HCT116 (cell line): Measurements from ENCODE around the gene S100A2. TPM values are rescaled to one million over a fixed set of nuclear protein-coding genes. Genes with fewer than 3 reads are reported as not detected.
A peak's percentile ranks its signal among the peaks of the same experiment; 100 is the strongest.

Source experiments
- ATAC-seq: fragments of 200-7000 bp; cut with Tn5 transposase; 2 replicates; pipeline ENCODE4 v1.9.1; 2020; ENCODE audit warnings: mild to moderate bottlenecking, moderate library complexity
- Bru-seq: library from RNA; stranded (reverse); fragments of 400-500 nt; gene quantifications from one replicate; lab custom pipeline; 2021; lab: Mats Ljungman, UMichigan
- BruChase-seq, 2 experiments: library from RNA; stranded (reverse); fragments of 400-500 nt; gene quantifications; one replicate each; lab custom pipeline; 2021; lab: Mats Ljungman, UMichigan
- BruUV-seq: library from RNA; stranded (reverse); fragments of 400-500 nt; replicated peaks from 2 replicates; lab custom pipeline; 2021; lab: Mats Ljungman, UMichigan
- CTCF ChIA-PET: fragments of 300-600 bp; sonication (Branson Sonifier 250); formaldehyde crosslinking; loops from one replicate; lab custom pipeline; 2021; ENCODE audit warnings: antibody characterized with exemption; lab: Charles Lee
- POLR2A ChIA-PET: fragments of 300-600, 350-600 bp; sonication (Branson Sonifier 250); formaldehyde crosslinking; loops from one replicate; lab custom pipeline; 2021; ENCODE audit warnings: antibody characterized with exemption; lab: Charles Lee
- RAD21 ChIA-PET, 2 experiments: fragments of 300-600 bp; sonication (Branson Sonifier 250); formaldehyde crosslinking; loops; one replicate each; lab custom pipeline; 2023; ENCODE audit warnings: low total read pairs in 2 of 2; ENCODE audit not compliant: uncharacterized antibody in 2 of 2, unreplicated experiment in 2 of 2, low non-redundant PET in 1 of 2; lab: Charles Lee
- DNase-seq: peaks from one replicate; pipeline ENCODE4 v3.0.0-alpha.2; 2010; ENCODE audit warnings: low read depth, low spot score
- H2AFZ ChIP-seq: fragments of 200-600 bp; shearing (Covaris generic), sonication (generic); 2 replicates; pipeline ENCODE4 v1.6.1; 2017; ENCODE audit warnings: low read depth, mixed run types, mixed read lengths, antibody characterized with exemption, low read length; ENCODE audit not compliant: poor library complexity, severe bottlenecking
- H3K27ac ChIP-seq: 2 replicates; pipeline ENCODE4 v1.5.1; 2012; ENCODE audit warnings: low read depth, low read length
- H3K27me3 ChIP-seq: fragments of 200-600 bp; sonication (generic); 2 replicates; pipeline ENCODE4 v1.6.1; 2016; ENCODE audit warnings: mixed run types, low read length, mixed read lengths; ENCODE audit not compliant: insufficient read depth
- H3K36me3 ChIP-seq, 2 experiments: fragments of 200-500 bp in 1 of 2; fragments of 200-600 bp in 1 of 2; sonication (Bioruptor generic) in 1 of 2; sonication (generic) in 1 of 2; 2 replicates each; pipeline versions ENCODE4 v1.5.1 to v1.6.1; 2014 to 2016; ENCODE audit warnings: low read length in 2 of 2, inconsistent platforms in 1 of 2, mixed read lengths in 1 of 2, mixed run types in 1 of 2; ENCODE audit not compliant: insufficient read depth in 2 of 2, control insufficient read depth in 1 of 2
- H3K4me1 ChIP-seq, 2 experiments: fragments of 200-600 bp in 1 of 2; sonication (generic) in 1 of 2; 2 replicates each; pipeline versions ENCODE4 v1.5.1 to v1.6.1; 2012 to 2017; ENCODE audit warnings: low read length in 2 of 2, inconsistent platforms in 1 of 2, mild to moderate bottlenecking in 1 of 2, mixed read lengths in 1 of 2, mixed run types in 1 of 2, moderate library complexity in 1 of 2; ENCODE audit not compliant: insufficient read depth in 2 of 2, control insufficient read depth in 1 of 2
- H3K4me2 ChIP-seq: fragments of 200-600 bp; sonication (generic); 2 replicates; pipeline ENCODE4 v1.6.1; 2017; ENCODE audit warnings: mixed run types, low read length, mixed read lengths
- H3K4me3 ChIP-seq, 2 experiments: fragments of 200-600 bp in 1 of 2; sonication (generic) in 1 of 2; replicated peaks in 1 of 2; 2 replicates each; pipeline ENCODE4 v1.5.1; 2011 to 2016; ENCODE audit warnings: low read length in 2 of 2, control low read depth in 1 of 2, low read depth in 1 of 2, mild to moderate bottlenecking in 1 of 2, mixed read lengths in 1 of 2, mixed run types in 1 of 2
- H3K79me2 ChIP-seq: fragments of 200-600 bp; sonication (generic); 2 replicates; pipeline ENCODE4 v1.6.1; 2017; ENCODE audit warnings: mild to moderate bottlenecking, mixed run types, low read length, moderate library complexity, mixed read lengths; ENCODE audit not compliant: insufficient read depth
- H3K9ac ChIP-seq: fragments of 200-600 bp; sonication (generic); 2 replicates; pipeline ENCODE4 v1.6.1; 2016; ENCODE audit warnings: low read length, mixed read lengths
- H3K9me2 ChIP-seq: fragments of 200-600 bp; sonication (generic), shearing (Covaris generic); 2 replicates; pipeline ENCODE4 v1.6.1; 2017; ENCODE audit warnings: mixed run types, mild to moderate bottlenecking, moderate library complexity; ENCODE audit not compliant: insufficient read depth
- H3K9me3 ChIP-seq, 2 experiments: fragments of 200-500 bp in 1 of 2; fragments of 200-600 bp in 1 of 2; sonication (Bioruptor generic) in 1 of 2; sonication (generic) in 1 of 2; 2 replicates each; pipeline ENCODE4 v1.6.1; 2014 to 2017; ENCODE audit warnings: low read length in 2 of 2, mixed read lengths in 2 of 2, inconsistent platforms in 1 of 2, low read depth in 1 of 2, mild to moderate bottlenecking in 1 of 2, mixed run types in 1 of 2, moderate library complexity in 1 of 2; ENCODE audit not compliant: control insufficient read depth in 1 of 2, insufficient read depth in 1 of 2
- H4K20me1 ChIP-seq: fragments of 200-600 bp; sonication (generic), shearing (Covaris generic); 2 replicates; pipeline ENCODE4 v1.6.1; 2017; ENCODE audit warnings: mixed run types, mild to moderate bottlenecking, moderate library complexity; ENCODE audit not compliant: insufficient read depth
- POLR2AphosphoS5 ChIP-seq: IDR thresholded peaks from 2 replicates; pipeline ENCODE4 v1.6.1; 2011; ENCODE audit warnings: mild to moderate bottlenecking, low read depth, low read length, moderate library complexity
- SRF ChIP-seq: IDR thresholded peaks from 2 replicates; pipeline ENCODE4 v1.6.1; 2012; ENCODE audit warnings: low read depth
- YY1 ChIP-seq: IDR thresholded peaks from 2 replicates; pipeline ENCODE4 v1.6.1; 2011; ENCODE audit warnings: low read length, low read depth, moderate library complexity, mild to moderate bottlenecking; ENCODE audit not compliant: insufficient replicate concordance; ENCODE audit errors: extremely low read depth
- ZBTB33 ChIP-seq: IDR thresholded peaks from 2 replicates; pipeline ENCODE4 v1.6.1; 2011; ENCODE audit warnings: mild to moderate bottlenecking, low read length, moderate library complexity; ENCODE audit not compliant: insufficient replicate concordance; ENCODE audit errors: extremely low read depth
- ZFX ChIP-seq: fragments of 450-650 bp; IDR thresholded peaks from 2 replicates; pipeline ENCODE4 v1.6.1; 2017
- intact Hi-C: fragments of 100-400 bp; cut with micrococcal nuclease; formaldehyde crosslinking; loops from 2 replicates; pipeline ENCODE4 v1.10.0; 2022
- long read RNA-seq: library from polyadenylated mRNA; unstranded; transcript quantifications from one replicate; pipeline ENCODE4 v2.0.0, GENCODE V29; 2021; ENCODE audit not compliant: unreplicated experiment
- polyA plus RNA-seq: library from polyadenylated mRNA; unstranded; fragments of >200 nt; gene quantifications from 2 replicates; pipeline ENCODE4 v1.2.1, GENCODE V29; 2012; ENCODE audit warnings: missing spikeins
- total RNA-seq: library from RNA; stranded (reverse); gene quantifications from one replicate; pipeline ENCODE4 v1.2.1, GENCODE V29; 2021; ENCODE audit not compliant: unreplicated experiment

The S100A2 gene
- 24.8 TPM for total RNA-seq
- polyA plus RNA-seq = 62.5 and 80.9 TPM in 2 replicates
- Bru-seq, nascent RNA = percentile 56 among the genes with signal in this experiment
- BruChase-seq, experiment 1, labeled RNA remaining after a 6-hour chase = percentile 75 among the genes with signal in this experiment
- BruChase-seq, experiment 2, labeled RNA remaining after a 2-hour chase = percentile 59 among the genes with signal in this experiment
- long read RNA-seq, transcript S100A2-205 (2 exons, 752 nt) = major isoform, 14 of 29 reads
- long read RNA-seq, transcript S100A2-202 (3 exons, 998 nt) = minor isoform, 10 of 29 reads
- long read RNA-seq, partial matches to known transcripts = 2 of 29 reads
- long read RNA-seq, other reads (novel, unspliced or antisense) = 2 of 29 reads

GRCh38 chr1:153565529-153566374 lies at the start of gene S100A2:
Gene S100A2 (minus strand): TSS chr1:153565844. CDS start chr1:153563877, 1,967 bp downstream.
- ChIA-PET RAD21 (interaction anchor here (0.9 to 1.7 kb wide), 7 partner anchors 20 to 55 kb away, joined by 3 to 7 read pairs (median 4); partner anchors contain the start of genes S100A6 (in 2 of the 2) and S100A4 (in 1 of the 2)), POLR2A (interaction anchor here (0.5 to 4.6 kb wide), 27 partner anchors 8 to 162 kb away, joined by 3 to 114 read pairs (median 4); partner anchors contain the start of genes CHTOP, S100A13, S100A14 and S100A16), CTCF (interaction anchor here (0.7 to 1.9 kb wide), 10 partner anchors 27 to 213 kb away, joined by 3 to 12 read pairs (median 6); partner anchors contain the start of genes S100A13, S100A5 and S100A6)
- Histone ChIP-seq H3K79me2 (no peaks in the 10 kb centered on the region), H3K9me3 (no peaks in the 10 kb centered on the region), H3K27me3 (no peaks in the 10 kb centered on the region), H3K4me1 (peaks cover 63 to 84% of the 10 kb centered on the region in 2 experiments), H2AFZ (no peak within 1 kb of the TSS), H3K4me2 (peak within 1 kb of the TSS; percentile 77), H3K36me3 (no peaks in the 10 kb centered on the region), H3K9ac (peak within 1 kb of the TSS; percentile 80), H4K20me1 (no peaks in the 10 kb centered on the region), H3K9me2 (no peaks in the 10 kb centered on the region), H3K4me3 (peak within 1 kb of the TSS; percentile 23 to 41), H3K27ac (peak within 1 kb of the TSS; percentile 100)
- intact Hi-C loops = loop anchor here (1.0 kb wide), 2 partner anchors 16 to 29 kb away; partner anchors contain the start of gene S100A3
- TF ChIP-seq YY1 (peak; percentile 26), ZFX (peak; percentile 44), SRF (no peak), ZBTB33 (peak; percentile 63), POLR2AphosphoS5 (peak; percentile 51)
- no TSS peak for BruUV-seq
- ATAC-seq (peak; percentile 57), DNase-seq (peak; percentile 92)
